ENCODE data around the gene CDH12. TPM values are rescaled to one million over a fixed set of nuclear protein-coding genes. Genes with fewer than 3 reads are reported as not detected.

Gene CDH12
- total and polyA plus RNA-seq, 10 of the 15 experiments (the other 5 are each of a cell fraction or from before 2014, with no cell fraction given), result 0.03 to 0.16 TPM; not detected in 8

GRCh38 chr5:22465177-22465576 is 388.0 kb downstream of the CDH12 start:
- ATAC-seq, result no peak
- in situ Hi-C loops (cut with MboI) (no loop called here), intact Hi-C loops (cut with micrococcal nuclease; ENCODE audit: unreplicated experiment) (no loop called here)
- H3K27ac ChIP-seq (ENCODE audit: control insufficient read depth, insufficient read depth), result no peak overlapping the region
- ChIA-PET RAD21 (ENCODE audit: unreplicated experiment) (no interaction called here), SMC1A (ENCODE audit: uncharacterized antibody, unreplicated experiment) (no interaction called here), CTCF (no interaction called here), POLR2A (no interaction called here)
- no TSS peak for BruUV-seq (replicated peaks)
- no peak overlapping the region for H2AFZ ChIP-seq (ENCODE audit: control insufficient read depth, low read depth, low read length)
- H3K4me3 ChIP-seq, result no peak overlapping the region
- H3K27me3 ChIP-seq (replicated peaks in 1 of 2; ENCODE audit: control insufficient read depth in 2 of 2, insufficient read depth in 2 of 2, low read length in 1 of 2), result no peaks in the 10 kb centered on the region
- no peaks in the 10 kb centered on the region for H3K79me2 ChIP-seq (ENCODE audit: control insufficient read depth, insufficient read depth, low read length)
- H3K9me3 ChIP-seq (replicated peaks; ENCODE audit: control insufficient read depth, insufficient read depth, low read length), result no peaks in the 10 kb centered on the region
- H3K4me1 ChIP-seq (ENCODE audit: control insufficient read depth, insufficient read depth, low read length), result no peaks in the 10 kb centered on the region
- 18% methylated on average over 3 of the region's 3 CpGs for WGBS (ENCODE audit: insufficient coverage, insufficient replicate concordance, low lambda C conversion rate, missing lambda C conversion rate)
- FAIRE-seq, result no peak
- H3K9ac ChIP-seq (ENCODE audit: control insufficient read depth, insufficient read depth, low read length), result no peak overlapping the region
- TF ChIP-seq CHD2 (IDR thresholded peaks at IDR 0.05; ENCODE audit: borderline replicate concordance, low read depth, low read length), result no peak
- no peak for TF ChIP-seq ASH2L (IDR thresholded peaks at IDR 0.05; ENCODE audit: borderline replicate concordance, low read depth)
- no peak for TF ChIP-seq WRNIP1 (IDR thresholded peaks at IDR 0.05; ENCODE audit: borderline replicate concordance, low read depth, low read length)
- TF ChIP-seq SREBF2 (IDR thresholded peaks at IDR 0.05; ENCODE audit: low read length), result no peak
- no peak for TF ChIP-seq BACH1 (IDR thresholded peaks at IDR 0.05; ENCODE audit: borderline replicate concordance)
- no peak for TF ChIP-seq ZBTB11 (CRISPR knock-in tag; IDR thresholded peaks at IDR 0.05)
- TF ChIP-seq ZBTB33 (IDR thresholded peaks at IDR 0.05), result no peak
- no peak for TF ChIP-seq BCL11A (IDR thresholded peaks at IDR 0.05; ENCODE audit: low read depth, low read length)
- no peak for TF ChIP-seq MYB (IDR thresholded peaks at IDR 0.05; ENCODE audit: borderline replicate concordance, low read depth, low read length)
- TF ChIP-seq HDAC6 (IDR thresholded peaks at IDR 0.05; ENCODE audit: unreplicated experiment), result no peak
- no peak for TF ChIP-seq ETV6 (conservative IDR thresholded peaks at IDR 0.05 in 1 of 2, IDR thresholded peaks at IDR 0.05 in 1 of 2; ENCODE audit: borderline replicate concordance in 1 of 2, low read depth in 1 of 2)
- H3K36me3 ChIP-seq (ENCODE audit: control insufficient read depth in 2 of 2, insufficient read depth in 2 of 2, low read length in 1 of 2), result no peaks in the 10 kb centered on the region
- H3K4me2 ChIP-seq (ENCODE audit: control insufficient read depth, insufficient read depth), result no peak overlapping the region
- H4K20me1 ChIP-seq (ENCODE audit: control insufficient read depth, insufficient read depth), result no peaks in the 10 kb centered on the region
- DNase-seq (ENCODE audit: low read depth, low spot score), result no peak

Measured in GM12878 (cell line).